DND-41 (cell line): ENCODE results near the gene BRCA2.
A peak's percentile ranks its signal among the peaks of the same experiment; 100 is the strongest.

Experiments used
- ATAC-seq: fragments of 200-7000 bp; cut with Tn5 transposase; 3 replicates; pipeline ENCODE4 v1.9.1; 2021; ENCODE audit warnings: low read depth; ENCODE audit not compliant: insufficient read depth
- DNase-seq: peaks from one replicate; pipeline ENCODE4 v3.0.0-alpha.2; 2020
- H2AFZ ChIP-seq: 2 replicates; pipeline ENCODE4 v1.6.0; 2012; ENCODE audit warnings: low read depth, low read length
- H3K27ac ChIP-seq: 2 replicates; pipeline ENCODE4 v1.5.1; 2012; ENCODE audit warnings: low read length, inconsistent platforms
- H3K27me3 ChIP-seq: fragments of 200-600 bp; sonication (generic); 2 replicates; pipeline ENCODE4 v1.6.0; 2012; ENCODE audit warnings: low read length, mild to moderate bottlenecking, inconsistent platforms; ENCODE audit not compliant: insufficient read depth, poor library complexity
- H3K36me3 ChIP-seq: 2 replicates; pipeline ENCODE4 v1.5.1; 2012; ENCODE audit warnings: low read length, inconsistent platforms; ENCODE audit not compliant: insufficient read depth
- H3K4me1 ChIP-seq: 2 replicates; pipeline ENCODE4 v1.5.1; 2012; ENCODE audit warnings: mild to moderate bottlenecking, low read length; ENCODE audit not compliant: insufficient read depth
- H3K4me2 ChIP-seq: 2 replicates; pipeline ENCODE4 v1.6.0; 2012; ENCODE audit warnings: mild to moderate bottlenecking, moderate library complexity, low read length, inconsistent platforms; ENCODE audit not compliant: insufficient read depth
- H3K4me3 ChIP-seq, 2 experiments: fragments of 200-600 bp in 1 of 2; shearing (Covaris generic) in 1 of 2; 2 replicates each; pipeline ENCODE4 v1.5.1; 2012 to 2016; ENCODE audit warnings: inconsistent platforms in 2 of 2, low read length in 2 of 2, mild to moderate bottlenecking in 2 of 2, low read depth in 1 of 2, moderate library complexity in 1 of 2
- H3K79me2 ChIP-seq: 2 replicates; pipeline ENCODE4 v1.6.0; 2012; ENCODE audit warnings: low read length, inconsistent platforms; ENCODE audit not compliant: insufficient read depth
- H3K9ac ChIP-seq: 2 replicates; pipeline ENCODE4 v1.6.0; 2012; ENCODE audit warnings: low read depth, mild to moderate bottlenecking, inconsistent platforms, low read length, moderate library complexity
- H3K9me3 ChIP-seq: 2 replicates; pipeline ENCODE4 v1.5.1; 2012; ENCODE audit warnings: low read length, moderate library complexity, mild to moderate bottlenecking, inconsistent platforms; ENCODE audit not compliant: insufficient read depth, severe bottlenecking
- H4K20me1 ChIP-seq: 2 replicates; pipeline ENCODE4 v1.6.0; 2012; ENCODE audit warnings: low read length; ENCODE audit not compliant: insufficient read depth
- CTCF ChIP-seq: IDR thresholded peaks from 2 replicates; pipeline ENCODE4 v1.5.1; 2012; ENCODE audit warnings: borderline replicate concordance, low read length, moderate library complexity, mild to moderate bottlenecking; ENCODE audit not compliant: poor library complexity, severe bottlenecking; ENCODE audit errors: extremely low read depth
- EZH2 ChIP-seq: IDR thresholded peaks from 3 replicates; pipeline ENCODE4 v1.6.1; 2012; ENCODE audit warnings: borderline replicate concordance, low read depth, mild to moderate bottlenecking, moderate library complexity, low read length, inconsistent platforms; ENCODE audit not compliant: severe bottlenecking

Gene BRCA2

GRCh38 chr13:32317716-32318465 lies 2.6 kb downstream of the BRCA2 start:
- TF ChIP-seq EZH2 (no peak), CTCF (no peak)
- Histone ChIP-seq H3K4me2 (peak overlapping the region; percentile 91), H3K27me3 (no peaks in the 10 kb centered on the region), H3K9ac (no peak overlapping the region), H3K79me2 (peaks cover 67% of the 10 kb centered on the region), H3K9me3 (no peaks in the 10 kb centered on the region), H3K4me1 (peaks cover 49% of the 10 kb centered on the region), H3K27ac (no peak overlapping the region), H3K4me3 (no peak overlapping the region), H4K20me1 (no peaks in the 10 kb centered on the region), H2AFZ (no peak overlapping the region), H3K36me3 (peaks cover 44% of the 10 kb centered on the region)
- ATAC-seq (no peak), DNase-seq (no peak)

GRCh38 chr13:32320528-32320927 lies 5.2 kb downstream of the BRCA2 start:
- Histone ChIP-seq H3K36me3 (peaks cover 55% of the 10 kb centered on the region), H4K20me1 (no peaks in the 10 kb centered on the region), H3K9ac (no peak overlapping the region), H3K79me2 (peaks cover 73% of the 10 kb centered on the region), H3K9me3 (no peaks in the 10 kb centered on the region), H3K27ac (no peak overlapping the region), H3K4me1 (peaks cover 36% of the 10 kb centered on the region), H3K27me3 (no peaks in the 10 kb centered on the region), H2AFZ (no peak overlapping the region), H3K4me3 (no peak overlapping the region), H3K4me2 (no peak overlapping the region)
- ATAC-seq (no peak), DNase-seq (no peak)
- TF ChIP-seq EZH2: no peak
- TF ChIP-seq CTCF: no peak

GRCh38 chr13:32323912-32324311 lies 8.6 kb downstream of the BRCA2 start:
- Histone ChIP-seq H3K79me2 (peaks cover 46% of the 10 kb centered on the region), H3K4me3 (no peak overlapping the region), H3K27me3 (no peaks in the 10 kb centered on the region), H3K4me1 (peaks cover 10% of the 10 kb centered on the region), H3K4me2 (no peak overlapping the region), H4K20me1 (no peaks in the 10 kb centered on the region), H3K9ac (no peak overlapping the region), H3K36me3 (peaks cover 70% of the 10 kb centered on the region), H2AFZ (no peak overlapping the region), H3K9me3 (no peaks in the 10 kb centered on the region), H3K27ac (no peak overlapping the region)
- TF ChIP-seq CTCF: no peak
- no peak for TF ChIP-seq EZH2
- DNase-seq: no peak
- ATAC-seq: no peak

- no peaks in the 10 kb centered on the region for H3K9me3 ChIP-seq
- no peak overlapping the region for H3K27ac ChIP-seq
- no peak for DNase-seq
- no peak overlapping the region for H3K9ac ChIP-seq
- no peak overlapping the region for H3K4me2 ChIP-seq
- no peak for ATAC-seq
- H3K4me1 ChIP-seq: no peaks in the 10 kb centered on the region
- no peak overlapping the region for H2AFZ ChIP-seq
- peaks cover 9% of the 10 kb centered on the region; the same call in 1 of the 2 replicates for H3K79me2 ChIP-seq
- peaks cover 77% of the 10 kb centered on the region for H3K36me3 ChIP-seq
- no peaks in the 10 kb centered on the region for H4K20me1 ChIP-seq
- H3K4me3 ChIP-seq: no peak overlapping the region
- TF ChIP-seq EZH2: no peak
- TF ChIP-seq CTCF: no peak
- no peaks in the 10 kb centered on the region for H3K27me3 ChIP-seq
These were observed 15.1 kb downstream of the BRCA2 start for GRCh38 chr13:32330441-32330840.
